Loucy (cell line): Measurements from ENCODE around the gene LONP2.

ENCODE experiments used
- EZH2phosphoT487 ChIP-seq: fragments of 200-600 bp; IDR thresholded peaks from 2 replicates; pipeline ENCODE4 v1.6.1; 2018; ENCODE audit warnings: antibody characterized with exemption, mild to moderate bottlenecking, moderate library complexity, borderline replicate concordance
- TF ChIP-seq, protein P1 (sequence below): fragments of 200-600 bp; sonication (generic); conservative IDR thresholded peaks from 2 replicates; pipeline ENCODE4 v1.5.1; 2014; ENCODE audit warnings: mild to moderate bottlenecking, antibody characterized with exemption, low read length

DNA sequence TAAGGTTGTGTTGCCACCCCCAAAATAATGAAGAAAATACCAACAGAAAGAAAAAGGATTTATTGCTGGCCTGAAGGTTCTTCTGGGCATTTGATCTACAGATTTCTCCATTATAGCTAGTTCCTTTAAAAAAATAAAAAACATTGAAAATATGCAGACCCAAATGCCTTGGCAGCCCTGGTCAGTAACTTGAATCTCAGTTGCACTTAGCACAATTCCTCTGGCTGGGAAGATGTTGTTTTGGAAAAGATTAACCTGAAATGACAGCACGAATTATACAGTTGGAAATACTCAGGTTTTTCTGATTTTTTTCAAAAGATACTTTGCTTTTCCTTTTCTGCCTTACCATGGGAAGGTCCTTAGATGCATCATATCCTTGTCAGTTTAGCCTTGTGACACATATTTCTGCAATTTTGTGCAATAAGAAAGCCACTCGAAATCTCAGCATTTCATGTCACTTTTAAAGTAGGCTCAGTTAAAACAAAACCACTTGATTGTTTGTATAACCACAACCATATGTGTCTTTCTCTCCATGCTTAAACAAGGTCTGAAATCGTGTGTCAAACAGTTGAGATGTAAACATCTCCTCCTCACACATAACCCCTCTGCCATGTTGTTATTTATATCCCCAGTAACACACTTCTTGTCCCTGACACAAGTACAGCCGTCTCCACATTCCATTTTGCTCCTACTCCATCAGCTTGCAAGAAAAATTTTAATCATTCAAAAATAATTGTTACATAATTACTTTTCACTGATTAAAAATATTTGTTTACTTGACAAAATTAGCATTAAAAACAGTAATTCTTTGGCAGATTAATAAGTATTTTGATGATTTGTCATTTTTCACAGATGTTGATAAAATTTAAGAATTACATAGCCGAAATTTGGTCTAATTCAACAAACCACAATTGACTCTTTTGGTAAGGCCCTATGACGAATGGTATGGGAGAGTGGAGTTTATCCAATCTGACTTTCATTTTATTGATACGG lies 80.0 kb downstream of the LONP2 start:
- TF ChIP-seq, protein P1, sequence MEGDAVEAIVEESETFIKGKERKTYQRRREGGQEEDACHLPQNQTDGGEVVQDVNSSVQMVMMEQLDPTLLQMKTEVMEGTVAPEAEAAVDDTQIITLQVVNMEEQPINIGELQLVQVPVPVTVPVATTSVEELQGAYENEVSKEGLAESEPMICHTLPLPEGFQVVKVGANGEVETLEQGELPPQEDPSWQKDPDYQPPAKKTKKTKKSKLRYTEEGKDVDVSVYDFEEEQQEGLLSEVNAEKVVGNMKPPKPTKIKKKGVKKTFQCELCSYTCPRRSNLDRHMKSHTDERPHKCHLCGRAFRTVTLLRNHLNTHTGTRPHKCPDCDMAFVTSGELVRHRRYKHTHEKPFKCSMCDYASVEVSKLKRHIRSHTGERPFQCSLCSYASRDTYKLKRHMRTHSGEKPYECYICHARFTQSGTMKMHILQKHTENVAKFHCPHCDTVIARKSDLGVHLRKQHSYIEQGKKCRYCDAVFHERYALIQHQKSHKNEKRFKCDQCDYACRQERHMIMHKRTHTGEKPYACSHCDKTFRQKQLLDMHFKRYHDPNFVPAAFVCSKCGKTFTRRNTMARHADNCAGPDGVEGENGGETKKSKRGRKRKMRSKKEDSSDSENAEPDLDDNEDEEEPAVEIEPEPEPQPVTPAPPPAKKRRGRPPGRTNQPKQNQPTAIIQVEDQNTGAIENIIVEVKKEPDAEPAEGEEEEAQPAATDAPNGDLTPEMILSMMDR: no peak
- no peak for TF ChIP-seq EZH2phosphoT487
